ENCODE results near the gene COL5A1.

COL5A1 gene

DNA sequence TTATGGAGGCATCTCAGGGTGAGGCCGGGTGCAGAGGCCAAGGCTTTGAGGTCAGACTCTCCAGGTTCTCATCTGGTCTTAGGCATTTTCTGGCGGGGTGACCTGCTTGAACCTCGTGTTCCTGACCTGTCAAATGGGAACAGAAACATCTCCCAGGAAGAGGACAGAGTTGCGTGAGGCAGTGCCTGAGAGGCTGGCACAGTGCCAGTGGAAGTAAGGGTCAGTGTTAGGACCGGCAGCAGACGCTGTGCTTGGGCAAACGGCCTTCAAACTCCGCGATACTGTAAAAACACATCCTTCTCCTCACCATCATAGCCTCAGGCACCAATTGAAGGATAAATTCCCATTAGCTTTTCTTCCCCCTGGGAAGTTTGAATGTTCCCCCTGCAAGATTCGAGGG lies 183.4 kb downstream of the COL5A1 start:
- no peak for DNase-seq

DNA sequence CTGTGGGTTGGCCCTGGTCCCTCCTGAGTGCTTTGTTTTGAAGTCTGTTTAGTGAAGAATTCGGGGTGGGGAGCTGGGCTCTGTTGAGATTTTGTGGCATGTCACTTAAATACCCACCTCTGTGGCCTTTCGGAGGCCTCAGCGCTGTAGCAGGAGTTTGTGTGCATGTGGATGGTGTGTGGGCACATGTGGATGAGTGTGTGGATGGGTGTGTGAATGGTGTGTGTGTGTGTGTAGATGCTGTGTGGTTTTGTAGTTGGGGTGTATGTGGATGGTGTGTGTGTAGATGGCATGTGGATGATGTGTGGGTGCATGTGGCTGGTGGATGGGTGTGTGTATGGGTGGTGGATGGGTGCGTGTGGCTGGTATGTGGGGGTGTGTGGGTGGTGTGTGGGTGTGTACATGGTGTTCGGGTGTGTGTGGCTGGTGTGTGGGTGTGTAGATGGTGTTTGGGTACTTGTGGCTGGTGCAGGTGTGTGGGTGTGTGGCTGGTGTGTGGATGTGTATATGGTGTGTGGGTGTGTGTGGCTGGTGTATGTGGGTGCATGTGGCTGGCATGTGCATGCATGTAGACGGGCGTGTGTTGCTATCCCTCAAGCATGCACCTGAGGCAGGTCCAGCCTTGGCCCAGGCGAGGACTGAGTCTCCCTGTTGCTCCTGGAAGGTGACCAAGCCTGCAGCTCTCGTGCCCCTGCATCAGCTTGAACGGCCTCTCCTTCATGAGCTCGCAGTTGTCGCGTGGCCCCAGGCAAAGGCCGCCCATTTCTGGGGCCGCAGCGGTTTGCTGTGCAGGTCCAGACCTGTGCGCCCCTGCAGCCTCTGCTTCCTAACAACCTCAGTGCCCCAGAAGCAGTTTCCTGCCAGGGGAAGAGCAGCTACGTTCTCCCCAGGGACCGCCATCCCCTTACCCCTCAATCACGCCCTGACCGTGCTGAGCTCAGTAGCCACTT lies 185.0 kb downstream of the COL5A1 start:
- DNase-seq, result no peak

DNA sequence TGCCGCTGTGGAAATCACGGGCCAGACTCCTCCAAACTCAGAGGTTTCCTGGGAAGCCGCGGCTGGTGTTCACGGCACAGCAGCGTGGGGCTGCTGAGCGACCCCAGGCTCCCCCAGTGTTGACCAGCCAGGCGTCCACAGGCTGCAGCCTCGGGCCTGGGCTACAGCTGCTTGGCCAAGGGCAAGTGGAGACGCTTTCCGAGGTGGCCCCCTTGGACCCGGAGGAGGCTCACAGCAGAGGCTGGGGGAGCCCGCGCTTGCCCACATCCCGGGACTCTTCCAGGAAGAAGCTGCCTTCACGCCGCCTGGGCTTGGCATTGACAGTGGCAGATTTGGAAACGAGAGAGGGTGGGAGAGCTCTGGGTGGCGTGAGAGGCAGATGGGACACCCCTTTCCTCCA lies 186.0 kb downstream of the COL5A1 start:
- DNase-seq, result no peak

DNA sequence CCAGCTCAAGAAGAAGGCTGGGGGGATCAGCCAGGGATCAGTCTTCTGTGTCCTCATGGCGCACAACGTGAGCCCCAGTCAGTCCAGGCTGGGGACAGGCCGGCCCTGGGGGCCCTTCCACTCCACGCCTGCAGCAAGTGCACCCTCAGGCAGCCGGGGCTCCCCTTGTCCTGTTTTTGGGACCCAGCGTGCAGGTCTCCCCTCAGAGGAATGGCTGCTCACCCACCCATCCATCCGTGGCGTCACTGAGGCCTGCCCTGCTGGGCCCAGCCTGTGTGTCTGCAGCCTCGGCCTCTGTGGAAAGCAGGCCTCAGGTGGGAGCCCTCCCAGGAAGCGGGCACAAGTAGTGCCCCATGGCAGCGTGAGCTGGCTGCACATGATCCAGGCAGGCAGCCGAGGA lies 186.4 kb downstream of the COL5A1 start:
- no peak for DNase-seq

DNA sequence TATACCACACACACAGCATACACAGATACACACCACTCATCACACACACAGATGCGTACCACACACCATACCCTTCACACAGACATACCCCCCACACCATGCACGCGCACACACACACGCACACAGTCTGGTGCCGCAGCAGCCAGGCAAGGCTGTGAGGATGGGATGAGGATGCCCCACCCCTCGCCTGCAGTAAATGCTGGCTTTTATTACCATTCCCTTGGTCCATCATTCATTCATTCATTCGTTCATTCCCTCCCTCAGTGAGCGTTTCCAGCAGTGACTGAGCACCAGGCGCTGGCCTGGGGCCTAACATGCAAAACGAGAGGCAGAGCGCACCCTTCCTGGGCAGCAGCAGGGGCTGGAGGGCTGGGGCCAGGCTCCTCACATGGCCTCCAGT lies 187.3 kb downstream of the COL5A1 start:
- no peak for DNase-seq

DNA sequence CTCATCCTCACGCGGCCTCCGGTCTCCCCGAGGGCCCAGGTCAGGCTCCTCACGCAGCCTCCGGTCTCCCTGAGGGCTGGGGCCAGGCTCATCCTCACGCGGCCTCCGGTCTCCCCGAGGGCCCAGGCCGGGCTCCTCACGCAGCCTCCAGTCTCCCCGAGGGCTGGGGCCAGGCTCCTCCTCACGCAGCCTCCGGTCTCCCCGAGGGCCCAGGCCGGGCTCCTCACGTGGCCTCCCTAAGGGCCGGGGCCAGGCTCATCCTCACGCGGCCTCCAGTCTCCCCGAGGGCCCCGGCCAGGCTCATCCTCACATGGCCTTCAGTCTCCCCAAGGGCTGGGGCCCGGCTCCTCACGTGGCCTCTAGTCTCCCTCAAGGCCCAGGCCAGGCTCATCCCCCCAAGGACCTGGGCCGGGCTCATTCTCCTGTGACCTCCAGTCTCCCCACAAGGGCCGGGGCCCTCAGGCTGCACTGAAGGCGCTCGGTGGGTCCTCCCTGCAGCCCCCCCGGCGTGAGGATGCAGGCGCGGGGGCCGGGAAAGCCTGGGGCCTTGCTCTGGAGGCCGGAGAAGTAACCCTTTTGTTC lies 187.8 kb downstream of the COL5A1 start:
- no peak for DNase-seq

DNA sequence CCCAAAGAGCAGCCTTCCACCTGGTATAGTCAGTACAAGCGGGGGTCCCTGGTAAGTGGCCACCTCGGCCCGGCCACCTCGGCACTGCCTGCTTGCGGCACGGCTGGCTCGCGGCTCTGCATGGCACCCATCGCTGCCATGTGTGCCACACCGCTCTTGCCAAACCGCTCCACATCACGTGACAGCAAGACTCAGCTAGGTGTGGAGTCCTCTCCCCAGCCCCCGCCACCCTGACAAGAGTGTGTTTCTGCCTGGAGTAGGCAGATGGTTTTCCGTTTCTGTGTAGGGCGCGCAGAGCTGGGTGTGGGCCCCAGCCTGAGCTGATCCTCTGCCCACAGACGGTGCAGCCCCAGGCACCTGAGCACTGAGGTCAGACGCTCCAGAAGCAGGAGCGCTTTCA lies 188.5 kb downstream of the COL5A1 start:
- DNase-seq, result no peak

DNA sequence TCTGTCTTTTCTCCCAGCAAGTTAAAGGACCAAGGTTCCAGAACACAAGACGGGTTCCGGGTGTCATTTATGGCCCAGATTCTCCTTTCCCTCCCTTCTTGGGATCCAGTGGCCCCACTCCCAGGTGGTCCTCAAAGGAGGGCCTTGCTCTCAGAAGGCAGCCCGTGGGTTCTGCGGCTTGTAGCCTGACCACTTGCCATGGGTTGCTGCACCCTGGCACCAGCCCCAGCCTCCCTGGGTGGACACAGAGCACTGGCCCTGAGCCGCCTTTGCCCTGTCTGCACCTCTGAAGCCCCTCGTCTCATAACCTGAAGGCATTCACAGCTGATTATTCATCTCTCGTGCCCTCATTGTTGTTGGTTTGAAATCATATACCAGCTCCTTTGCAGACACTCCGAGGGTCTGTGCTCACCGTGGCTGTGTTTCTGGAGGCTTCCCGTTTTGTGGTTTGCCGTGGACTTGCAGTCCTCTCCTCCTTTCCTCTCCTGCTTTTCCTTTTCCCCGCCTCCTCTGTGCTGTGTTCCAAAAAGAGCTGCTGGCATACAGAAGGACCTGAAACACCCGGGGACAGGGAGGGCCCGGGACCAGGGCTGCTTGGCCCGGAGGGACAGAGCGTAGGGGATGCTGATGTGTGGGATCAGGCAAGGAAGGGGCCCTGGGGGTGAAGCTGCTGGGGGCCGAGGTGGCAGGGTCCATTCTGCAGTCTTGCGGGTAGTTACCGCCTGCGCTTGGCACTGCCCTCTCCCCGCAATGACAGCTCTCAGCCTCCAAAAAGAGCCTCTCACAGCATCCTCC lies 189.5 kb downstream of the COL5A1 start:
- DNase-seq, result no peak

DNA sequence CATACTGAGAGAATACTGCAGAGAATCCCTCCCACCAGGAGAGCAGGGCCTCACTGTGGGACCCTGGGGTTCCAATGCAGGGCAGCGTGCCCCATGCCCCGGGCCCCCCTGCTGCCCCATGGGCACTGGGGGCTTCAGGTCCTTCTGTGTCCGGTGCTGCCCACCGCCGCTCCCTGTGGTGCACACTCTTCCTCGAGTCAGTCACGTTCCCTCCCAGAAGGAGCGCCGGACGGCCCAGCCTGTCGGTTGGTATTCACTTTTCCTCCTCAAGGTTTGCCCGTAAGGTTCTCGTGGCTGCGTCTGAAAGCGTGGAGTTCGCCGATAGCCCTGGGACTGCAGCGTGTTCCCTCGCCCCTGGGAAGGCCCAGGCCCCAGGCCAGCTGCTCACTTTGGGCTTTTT lies 190.9 kb downstream of the COL5A1 start:
- no peak for DNase-seq

DNA sequence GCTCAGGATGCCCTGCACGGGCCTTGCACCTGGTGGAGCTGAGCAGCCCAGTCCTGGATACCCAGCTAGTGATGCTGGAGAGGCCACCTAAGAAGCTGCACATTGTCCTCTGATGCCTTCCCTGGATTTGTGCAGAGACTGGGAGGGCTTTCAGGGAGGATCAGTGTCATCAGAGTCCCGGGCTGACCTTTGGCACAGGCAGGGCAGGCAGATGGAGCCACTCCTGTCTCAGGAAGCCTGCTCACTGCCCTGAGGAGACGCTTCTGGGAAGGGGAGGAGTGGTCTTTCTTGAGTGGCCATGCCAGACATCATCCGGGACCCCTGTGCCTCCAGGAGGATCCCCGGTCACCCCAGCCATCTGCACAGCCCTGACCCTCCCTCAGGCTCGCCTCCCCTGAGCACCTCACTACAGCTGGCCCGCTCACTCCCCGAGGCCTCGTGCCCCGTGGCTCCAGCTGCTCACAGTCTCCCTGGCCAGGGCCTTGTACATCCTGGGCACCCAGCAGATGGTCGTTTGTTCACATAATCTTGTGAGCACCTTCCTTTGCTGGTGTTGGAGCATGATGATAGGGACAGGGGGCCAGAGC lies 191.8 kb downstream of the COL5A1 start:
- DNase-seq, result no peak

DNA sequence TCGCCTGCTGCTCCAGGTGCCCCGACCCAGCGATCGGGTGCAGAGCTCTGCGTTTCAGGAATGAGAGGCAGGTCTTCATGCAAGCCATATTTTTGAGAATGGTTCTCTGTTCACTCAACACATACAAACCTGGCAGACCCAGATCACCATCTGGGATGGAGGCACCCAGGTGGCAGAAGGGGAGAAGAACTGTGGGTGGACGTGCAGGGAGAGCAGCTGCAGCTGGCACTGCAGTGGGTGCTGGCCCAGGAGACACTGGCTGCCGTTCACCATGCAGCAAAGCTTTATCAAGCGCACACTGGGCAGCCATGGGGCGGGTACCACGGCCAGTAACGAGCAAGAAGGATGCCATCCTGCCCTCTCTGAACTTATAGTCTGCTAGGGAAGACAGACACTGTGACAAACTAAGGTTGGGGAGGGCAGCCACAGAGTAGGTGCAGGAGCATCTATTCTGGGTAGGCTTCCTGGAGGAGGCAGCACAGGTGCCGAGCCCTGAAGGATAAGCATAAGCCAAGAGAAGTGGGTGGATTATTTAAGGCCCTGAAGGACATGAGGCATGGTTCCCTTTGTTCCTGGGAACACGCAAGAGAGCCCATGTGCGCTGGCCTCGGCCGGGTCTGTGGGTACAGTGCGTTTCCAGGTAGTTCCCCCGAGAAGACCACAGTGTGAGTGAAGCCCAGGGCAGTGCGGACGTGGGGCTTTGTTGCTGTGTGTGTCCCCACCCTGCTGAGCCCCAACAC lies 192.8 kb downstream of the COL5A1 start:
- DNase-seq, result no peak

DNA sequence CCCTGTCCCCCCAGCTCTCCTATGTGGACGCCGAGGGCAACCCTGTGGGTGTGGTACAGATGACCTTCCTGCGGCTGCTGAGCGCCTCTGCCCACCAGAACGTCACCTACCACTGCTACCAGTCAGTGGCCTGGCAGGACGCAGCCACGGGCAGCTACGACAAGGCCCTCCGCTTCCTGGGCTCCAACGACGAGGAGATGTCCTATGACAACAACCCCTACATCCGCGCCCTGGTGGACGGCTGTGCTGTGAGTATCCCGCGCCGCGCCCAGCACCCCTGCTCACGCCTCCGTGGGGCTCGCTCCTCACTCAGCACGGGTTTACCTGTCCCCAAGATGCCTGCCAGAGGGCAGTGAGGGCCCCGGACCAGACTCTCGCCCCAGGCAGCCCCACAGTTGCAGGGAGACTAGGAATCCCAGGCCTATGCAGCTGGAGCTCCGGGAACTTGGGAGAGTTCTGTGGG lies 193.4 kb downstream of the COL5A1 start:
- DNase-seq, result no peak

DNA sequence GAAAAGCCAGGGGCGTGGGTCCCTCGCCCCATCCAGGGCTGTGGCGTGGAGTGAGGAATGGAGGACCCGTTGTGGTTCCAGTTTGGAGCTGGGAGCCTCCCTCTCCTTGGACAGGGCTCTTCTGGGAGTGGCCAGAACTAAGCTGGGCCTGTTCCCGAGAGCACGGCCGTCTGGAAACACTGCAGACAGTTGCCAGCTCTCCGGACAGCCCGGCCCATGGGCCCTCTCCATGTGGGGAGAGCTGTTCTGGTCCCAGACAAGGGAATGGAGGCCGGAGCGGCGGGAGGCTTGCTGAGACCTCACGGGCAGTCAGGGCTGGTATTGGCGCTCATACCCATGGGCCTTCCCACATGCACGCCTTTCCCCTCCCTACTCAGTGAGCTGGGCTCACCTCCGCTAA lies 193.8 kb downstream of the COL5A1 start:
- no peak for DNase-seq

DNA sequence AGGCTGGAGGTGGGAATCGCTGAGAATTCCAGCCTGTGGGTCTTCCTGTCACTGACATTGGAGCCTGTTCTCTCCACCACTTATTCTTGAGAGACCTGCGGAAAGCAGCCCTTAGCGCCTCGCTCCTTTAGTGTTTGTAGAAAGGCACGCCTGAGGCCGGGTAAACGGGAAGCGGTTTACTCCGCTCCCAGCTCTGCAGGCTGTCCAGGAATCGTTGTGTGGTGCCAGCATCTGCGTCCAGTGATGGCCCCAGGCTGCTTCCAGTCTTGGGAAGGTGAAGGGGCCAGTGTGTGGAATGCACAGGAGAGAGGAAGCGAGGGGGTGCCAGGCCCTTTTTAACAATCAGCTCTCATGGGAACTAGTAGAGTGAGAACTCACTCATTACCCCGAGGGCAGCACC lies 194.4 kb downstream of the COL5A1 start:
- no peak for DNase-seq

DNA sequence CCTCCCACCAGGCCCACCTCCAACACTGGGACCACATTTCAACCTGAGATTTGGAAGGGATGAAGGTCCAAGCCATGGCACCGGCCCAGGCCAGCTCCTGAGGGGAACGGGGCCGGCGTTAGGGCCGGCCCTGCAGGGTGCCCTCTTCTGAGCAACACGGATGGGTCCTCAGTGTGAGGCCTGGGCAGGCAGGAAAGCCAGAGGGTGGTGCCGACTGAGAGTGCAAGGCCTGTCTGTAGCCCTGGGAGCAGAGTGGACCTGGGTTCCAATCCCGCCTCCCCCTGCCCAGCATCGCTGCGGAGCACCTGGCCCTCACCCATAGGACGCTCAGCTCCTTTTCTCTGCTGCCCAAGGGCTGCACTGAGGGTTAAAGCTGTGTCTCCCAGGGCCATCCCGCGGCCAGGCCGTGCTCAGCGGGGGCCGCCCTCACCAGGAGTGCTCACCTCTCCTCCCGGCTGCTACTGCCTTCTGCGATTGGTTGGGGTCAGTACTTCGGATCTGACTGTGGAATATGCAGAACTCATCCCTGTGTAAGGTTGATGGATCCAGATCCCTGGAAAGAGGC lies 194.9 kb downstream of the COL5A1 start:
- no peak for DNase-seq

DNA sequence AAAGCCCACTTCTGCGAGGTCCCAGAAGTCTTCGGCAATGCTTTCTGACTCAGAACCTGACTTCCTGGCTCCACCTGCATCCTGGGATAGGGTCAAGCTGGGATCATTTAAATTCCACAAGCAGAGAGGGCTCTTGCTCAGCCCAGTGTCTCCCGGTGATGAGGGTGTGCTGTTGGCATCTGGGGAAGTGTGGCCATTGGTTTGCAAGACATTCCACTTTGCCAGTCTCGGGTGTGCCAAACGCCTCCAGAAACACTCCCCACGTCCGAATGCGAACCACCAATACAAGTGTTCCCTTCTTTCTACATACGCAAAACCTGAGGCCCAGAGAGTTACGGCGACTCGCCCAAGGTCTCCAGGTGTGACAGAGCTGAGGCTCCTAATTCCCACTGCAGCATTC lies 195.9 kb downstream of the COL5A1 start:
- DNase-seq, result no peak

DNA sequence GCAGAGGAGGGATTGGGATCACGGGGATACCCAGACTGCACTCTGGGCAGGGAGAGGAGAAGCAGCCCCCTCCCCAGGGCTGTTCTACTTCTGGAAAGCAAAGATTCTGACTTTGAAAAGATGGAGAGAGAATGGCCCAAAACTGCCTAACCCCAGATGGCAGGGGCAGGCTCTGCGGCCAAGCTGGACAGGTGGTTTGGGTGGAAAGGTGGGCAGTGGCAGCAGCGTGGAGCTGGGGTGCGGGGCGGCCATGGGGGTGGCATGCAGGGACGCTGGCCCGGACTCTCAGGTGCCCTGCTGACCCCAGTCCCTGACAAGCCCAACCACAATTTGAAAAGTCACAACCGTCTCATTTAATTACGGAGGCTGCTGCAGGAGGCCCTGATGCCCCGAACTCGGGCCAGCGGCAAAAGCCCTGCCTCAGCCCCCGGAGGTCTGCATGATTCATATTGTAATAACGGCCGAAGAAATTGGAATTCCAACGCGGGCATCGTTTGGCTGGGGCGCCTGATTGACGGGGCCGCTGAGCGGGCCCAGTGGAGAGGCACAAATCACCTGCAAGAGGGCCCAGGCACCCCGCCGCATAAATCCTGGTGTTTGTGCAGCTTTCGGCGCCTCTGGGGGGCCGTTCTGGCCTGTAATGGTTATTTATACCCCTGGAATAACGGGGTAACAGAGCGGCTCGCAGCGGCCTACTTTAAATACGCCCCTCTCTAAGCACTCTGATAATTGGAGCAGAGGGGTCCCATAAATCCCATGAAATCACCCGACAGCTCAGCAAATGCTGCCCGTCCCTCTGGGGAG lies 197.2 kb downstream of the COL5A1 start:
- no peak for DNase-seq

DNA sequence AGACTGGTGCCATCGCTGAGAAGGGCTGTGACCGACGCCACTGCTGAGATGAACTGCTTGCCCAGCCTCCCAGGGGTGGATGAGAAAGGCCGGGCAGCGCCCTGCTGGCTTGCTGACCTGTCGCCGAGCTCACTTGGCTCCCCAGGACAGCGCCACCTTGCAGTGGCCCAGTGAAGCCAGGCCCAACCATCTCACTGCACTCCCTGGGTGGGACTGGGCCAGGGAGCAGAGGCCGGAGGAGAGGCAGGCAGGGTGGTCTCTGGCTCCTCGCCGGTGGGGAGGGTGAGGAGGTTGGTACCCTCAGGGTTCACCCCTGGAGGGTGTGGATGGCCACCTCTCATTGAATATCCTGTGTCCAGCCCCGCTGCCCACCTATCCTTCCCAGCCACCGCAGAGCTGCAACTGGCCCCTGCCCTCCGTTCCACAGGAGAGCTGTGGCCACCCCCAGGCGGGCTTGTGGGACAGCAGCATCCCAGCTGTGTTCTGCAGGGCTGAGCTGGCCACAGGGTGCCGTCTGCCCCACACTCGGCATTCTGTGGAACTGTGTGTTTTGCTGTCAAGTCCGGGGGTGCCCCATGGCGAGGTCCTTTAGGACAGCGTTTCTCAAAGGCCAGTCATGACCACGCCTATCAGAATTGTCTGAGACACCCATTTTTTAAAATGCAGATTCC lies 198.0 kb downstream of the COL5A1 start:
- DNase-seq, result no peak

DNA sequence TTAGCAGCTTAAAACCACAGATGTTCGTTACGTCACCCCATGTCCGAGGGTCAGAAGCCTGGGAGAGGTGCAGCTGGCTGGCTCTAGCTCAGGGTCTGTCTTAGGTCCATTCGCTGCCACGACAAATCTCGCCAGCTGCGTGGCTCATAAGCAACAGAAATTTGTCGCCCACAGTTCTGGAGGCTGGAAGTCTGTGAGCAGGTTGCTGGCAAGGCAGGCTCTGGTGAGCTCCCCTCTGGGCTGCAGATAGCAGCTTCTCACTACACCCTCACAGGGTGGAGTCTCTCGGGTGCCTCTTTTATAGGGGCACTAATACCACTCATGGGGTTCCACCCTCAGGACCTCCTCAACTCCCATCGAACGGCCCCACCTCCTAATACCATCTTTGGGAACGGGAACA lies 198.9 kb downstream of the COL5A1 start:
- DNase-seq, result no peak

DNA sequence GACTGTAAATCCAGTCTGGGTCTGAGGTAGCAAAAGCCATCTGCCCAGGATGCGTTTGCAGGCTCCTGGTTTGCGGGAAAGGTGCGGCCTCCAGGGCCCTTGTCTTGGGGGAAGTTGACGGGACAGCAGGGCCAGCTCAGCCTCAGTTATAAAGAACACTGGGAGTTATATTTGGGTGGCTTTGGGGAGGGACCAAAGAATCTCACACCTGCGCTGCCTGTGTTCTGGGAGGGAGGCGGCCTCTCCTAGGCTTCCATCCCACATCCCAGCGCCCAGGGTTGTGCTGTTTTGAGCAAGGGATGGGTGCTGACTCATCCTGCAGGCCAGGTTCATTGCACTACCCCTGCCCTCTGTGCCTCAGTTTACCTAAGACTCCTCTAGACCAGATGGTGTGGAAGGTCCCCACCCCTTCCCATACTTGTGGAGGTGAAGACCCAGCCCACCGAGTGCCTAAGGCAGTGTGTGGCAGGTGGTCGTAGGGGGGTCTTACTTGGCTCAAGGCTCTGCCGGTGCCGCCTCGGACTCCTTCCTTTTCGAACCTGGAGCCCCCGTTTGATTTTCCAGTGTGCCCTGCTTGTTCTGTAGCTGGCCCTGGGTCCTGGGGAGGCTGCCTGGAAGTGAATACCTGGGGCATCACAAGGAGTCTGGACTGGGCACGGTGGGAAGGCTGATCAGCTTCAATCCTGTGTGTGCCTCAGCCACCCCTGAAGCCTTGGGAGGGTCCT lies 199.7 kb downstream of the COL5A1 start:
- DNase-seq, result no peak
